Calu3 (cell line): ENCODE measurements around the gene PDE6G. TPM values are rescaled to one million over a fixed set of nuclear protein-coding genes. Genes with fewer than 3 reads are reported as not detected.

Experiments used
- BruUV-seq: library from RNA; stranded (reverse); fragments of 400-500 nt; replicated peaks from 2 replicates; lab custom pipeline; 2021; lab: Mats Ljungman, UMichigan
- CTCF ChIA-PET: fragments of 300-600 bp; sonication (Branson Sonifier 250); formaldehyde crosslinking; loops from one replicate; lab custom pipeline; 2022; ENCODE audit warnings: antibody characterized with exemption; lab: Charles Lee
- DNase-seq: peaks from one replicate; pipeline ENCODE4 v3.0.0; 2022
- H3K27ac Mint-ChIP-seq: one replicate; pipeline ENCODE4 v1.8.0; 2022; ENCODE audit warnings: mixed read lengths; ENCODE audit not compliant: unreplicated experiment
- H3K27me3 Mint-ChIP-seq: one replicate; pipeline ENCODE4 v1.8.0; 2022; ENCODE audit warnings: mixed read lengths; ENCODE audit not compliant: unreplicated experiment
- H3K36me3 Mint-ChIP-seq: one replicate; pipeline ENCODE4 v1.8.0; 2022; ENCODE audit warnings: mild to moderate bottlenecking, moderate library complexity, mixed read lengths; ENCODE audit not compliant: insufficient read depth, unreplicated experiment
- H3K4me1 Mint-ChIP-seq: one replicate; pipeline ENCODE4 v1.8.0; 2022; ENCODE audit warnings: mild to moderate bottlenecking, low read depth, mixed read lengths; ENCODE audit not compliant: unreplicated experiment
- H3K4me3 Mint-ChIP-seq: one replicate; pipeline ENCODE4 v1.8.0; 2022; ENCODE audit warnings: mild to moderate bottlenecking, low read depth, moderate library complexity, mixed read lengths; ENCODE audit not compliant: unreplicated experiment
- H3K9me3 Mint-ChIP-seq: one replicate; pipeline ENCODE4 v1.8.0; 2022; ENCODE audit warnings: low read depth, mixed read lengths; ENCODE audit not compliant: unreplicated experiment
- intact Hi-C: fragments of 100-400 bp; cut with micrococcal nuclease; formaldehyde crosslinking; loops from one replicate; pipeline ENCODE4 v1.10.0; 2022; ENCODE audit not compliant: unreplicated experiment
- total RNA-seq: library from RNA; stranded (reverse); gene quantifications from 2 replicates; pipeline ENCODE4 v1.2.3, GENCODE V29; 2022
- TF ChIP-seq, protein P1 (sequence below): fragments of 200-600 bp; IDR thresholded peaks from one replicate; pipeline ENCODE4 v1.8.0; 2022; ENCODE audit warnings: antibody characterized with exemption; ENCODE audit not compliant: unreplicated experiment

PDE6G gene
- total RNA-seq, 1 experiment from 2014 or later, result not detected

DNA sequence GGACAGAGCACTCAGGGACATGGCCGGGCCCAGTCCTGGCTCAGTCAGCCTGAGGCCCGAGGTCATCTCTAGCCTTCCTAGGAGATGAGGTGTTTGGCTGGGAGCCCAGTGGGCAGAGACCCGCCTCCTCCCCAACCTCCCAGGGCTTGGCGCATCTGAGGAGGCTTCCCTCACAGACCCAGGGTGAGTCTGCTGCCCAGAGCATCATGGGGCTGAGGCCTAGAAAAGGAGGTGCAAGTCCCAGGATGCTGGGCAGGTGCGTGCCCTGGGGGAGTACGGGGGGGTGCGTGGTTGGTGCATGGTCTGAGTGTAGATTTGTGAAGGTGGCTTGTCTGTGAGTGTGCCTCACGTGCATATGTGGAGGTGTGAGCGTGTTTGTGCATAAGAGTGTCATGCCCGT is 4.7 kb downstream of the PDE6G start:
- Mint-ChIP-seq H3K4me3 (no peak overlapping the region), H3K4me1 (peaks cover 9% of the 10 kb centered on the region), H3K36me3 (peaks cover 5% of the 10 kb centered on the region), H3K27me3 (peaks cover 11% of the 10 kb centered on the region), H3K27ac (no peak overlapping the region), H3K9me3 (no peaks in the 10 kb centered on the region)
- intact Hi-C loops, result no loop called here
- CTCF ChIA-PET, result no interaction called here
- DNase-seq, result peak; percentile 63
- no TSS peak for BruUV-seq
- TF ChIP-seq, protein P1, sequence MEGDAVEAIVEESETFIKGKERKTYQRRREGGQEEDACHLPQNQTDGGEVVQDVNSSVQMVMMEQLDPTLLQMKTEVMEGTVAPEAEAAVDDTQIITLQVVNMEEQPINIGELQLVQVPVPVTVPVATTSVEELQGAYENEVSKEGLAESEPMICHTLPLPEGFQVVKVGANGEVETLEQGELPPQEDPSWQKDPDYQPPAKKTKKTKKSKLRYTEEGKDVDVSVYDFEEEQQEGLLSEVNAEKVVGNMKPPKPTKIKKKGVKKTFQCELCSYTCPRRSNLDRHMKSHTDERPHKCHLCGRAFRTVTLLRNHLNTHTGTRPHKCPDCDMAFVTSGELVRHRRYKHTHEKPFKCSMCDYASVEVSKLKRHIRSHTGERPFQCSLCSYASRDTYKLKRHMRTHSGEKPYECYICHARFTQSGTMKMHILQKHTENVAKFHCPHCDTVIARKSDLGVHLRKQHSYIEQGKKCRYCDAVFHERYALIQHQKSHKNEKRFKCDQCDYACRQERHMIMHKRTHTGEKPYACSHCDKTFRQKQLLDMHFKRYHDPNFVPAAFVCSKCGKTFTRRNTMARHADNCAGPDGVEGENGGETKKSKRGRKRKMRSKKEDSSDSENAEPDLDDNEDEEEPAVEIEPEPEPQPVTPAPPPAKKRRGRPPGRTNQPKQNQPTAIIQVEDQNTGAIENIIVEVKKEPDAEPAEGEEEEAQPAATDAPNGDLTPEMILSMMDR, result no peak

DNA sequence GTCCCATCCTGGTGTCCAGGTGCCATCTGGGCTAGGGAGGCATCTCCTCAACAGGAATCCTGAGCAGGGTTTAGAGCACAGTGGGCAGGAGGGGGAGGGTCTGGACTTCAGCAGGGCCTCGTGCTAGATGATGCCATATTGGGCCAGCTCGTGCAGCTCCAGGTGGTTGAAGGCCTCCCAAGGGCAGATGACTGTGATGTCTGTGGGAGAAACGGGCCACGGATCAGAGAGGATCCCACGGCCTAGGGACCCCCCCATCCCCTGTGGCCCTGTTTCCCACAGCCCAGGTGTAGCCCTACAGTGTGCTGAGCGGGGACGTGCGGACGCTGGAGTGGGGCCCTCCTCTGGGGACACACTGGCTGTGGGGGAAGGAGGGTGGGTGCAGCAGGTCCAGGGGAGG is 5.4 kb downstream of the PDE6G start:
- CTCF ChIA-PET, result no interaction called here
- BruUV-seq, result no TSS peak

DNA sequence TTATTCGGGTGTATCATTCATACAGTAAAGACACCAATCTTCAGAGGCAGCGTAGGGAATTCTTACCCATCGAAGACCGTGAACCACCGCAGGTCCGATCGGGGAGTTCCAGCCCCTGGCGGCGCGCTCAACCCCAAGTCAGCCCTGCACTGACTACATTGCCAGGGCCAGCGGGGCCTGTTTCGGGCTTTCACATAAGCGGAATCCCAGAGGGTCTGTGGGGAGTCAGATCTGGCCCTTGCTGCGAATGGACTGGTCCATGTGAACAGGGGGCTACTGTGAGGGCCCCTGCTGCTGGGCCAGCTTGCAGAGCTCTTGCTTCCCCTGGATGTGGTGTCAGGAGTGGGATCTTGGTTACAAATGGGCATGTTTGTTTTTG is 7.6 kb downstream of the PDE6G start:
- no peak overlapping the region for H3K4me3 Mint-ChIP-seq
- TF ChIP-seq, protein P1, result no peak
- H3K36me3 Mint-ChIP-seq, result peaks cover 5% of the 10 kb centered on the region
- H3K4me1 Mint-ChIP-seq, result peaks cover 9% of the 10 kb centered on the region
- DNase-seq, result no peak
- CTCF ChIA-PET, result no interaction called here
- intact Hi-C loops, result no loop called here
- BruUV-seq, result no TSS peak
- no peak overlapping the region for H3K27ac Mint-ChIP-seq
- H3K9me3 Mint-ChIP-seq, result no peaks in the 10 kb centered on the region
- peaks cover 11% of the 10 kb centered on the region for H3K27me3 Mint-ChIP-seq

More for the DNA sequence above, 5.4 kb downstream of the PDE6G start:
- Mint-ChIP-seq H3K9me3 (no peaks in the 10 kb centered on the region), H3K27me3 (peaks cover 11% of the 10 kb centered on the region), H3K4me1 (peaks cover 9% of the 10 kb centered on the region), H3K4me3 (no peak overlapping the region), H3K36me3 (peaks cover 5% of the 10 kb centered on the region), H3K27ac (no peak overlapping the region)
- TF ChIP-seq, protein P1, result no peak
- DNase-seq, result no peak
- intact Hi-C loops, result no loop called here

DNA sequence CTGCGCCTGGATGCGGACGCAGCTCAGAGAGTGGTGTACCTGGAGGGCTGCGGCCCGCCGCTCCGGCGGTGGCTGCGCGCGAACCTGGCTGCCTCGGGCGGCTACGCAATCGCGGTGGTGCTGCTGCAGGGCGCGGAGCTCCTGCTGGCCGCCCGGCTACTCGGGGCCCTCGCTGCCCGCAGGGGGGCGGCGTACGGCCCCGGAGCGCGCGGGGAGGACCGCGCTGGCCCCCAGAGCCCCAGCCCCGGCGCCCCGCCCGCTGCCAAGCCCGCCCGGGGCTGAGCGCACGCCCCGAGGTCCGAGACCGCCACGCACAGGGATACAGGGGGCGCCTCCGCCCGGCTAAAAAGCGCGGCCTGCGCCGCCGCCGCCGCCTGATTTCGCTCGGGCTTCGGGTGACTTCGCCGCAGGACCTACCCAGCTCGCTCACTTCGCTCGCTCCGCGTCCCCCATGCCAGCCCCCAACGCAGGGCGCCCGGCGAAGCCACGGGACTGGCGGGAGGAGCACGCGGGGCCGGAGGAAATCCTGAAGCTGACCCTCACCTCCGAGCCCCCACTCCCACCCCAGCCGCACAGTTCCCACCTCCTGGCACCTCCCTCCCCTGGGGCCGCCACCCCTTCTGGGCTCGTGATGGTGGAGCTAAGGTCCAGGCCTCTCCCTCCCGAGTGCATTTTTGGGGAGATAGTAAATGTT is 8.2 kb downstream of the PDE6G start:
- Mint-ChIP-seq H3K4me1 (peaks cover 9% of the 10 kb centered on the region), H3K27me3 (peaks cover 11% of the 10 kb centered on the region), H3K9me3 (no peaks in the 10 kb centered on the region), H3K36me3 (peaks cover 5% of the 10 kb centered on the region), H3K27ac (no peak overlapping the region), H3K4me3 (no peak overlapping the region)
- TF ChIP-seq, protein P1, result no peak
- CTCF ChIA-PET, result no interaction called here
- intact Hi-C loops, result no loop called here
- DNase-seq, result no peak
- no TSS peak for BruUV-seq
